ENCODE data around the gene MED29.

DNA sequence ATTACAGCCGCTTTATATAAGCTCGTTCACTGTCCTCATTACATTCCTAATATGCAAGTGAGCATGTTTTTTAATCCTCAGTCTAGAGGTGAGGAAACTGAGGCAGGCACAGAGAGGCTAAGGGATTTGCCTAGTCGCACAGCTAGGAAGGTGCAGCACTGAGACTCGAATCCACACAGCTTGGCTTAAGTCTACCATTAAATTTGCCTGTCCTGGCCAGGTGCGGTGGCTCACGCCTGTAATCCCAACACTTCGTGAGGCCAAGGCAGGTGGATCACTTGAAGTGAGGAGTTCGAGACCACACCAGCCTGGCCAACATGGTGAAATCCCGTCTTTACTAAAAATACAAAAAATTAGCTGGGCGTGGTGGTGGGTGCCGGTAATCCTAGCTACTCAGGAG, 36.5 kb downstream of the MED29 start:
- TF ChIP-seq, protein P1, sequence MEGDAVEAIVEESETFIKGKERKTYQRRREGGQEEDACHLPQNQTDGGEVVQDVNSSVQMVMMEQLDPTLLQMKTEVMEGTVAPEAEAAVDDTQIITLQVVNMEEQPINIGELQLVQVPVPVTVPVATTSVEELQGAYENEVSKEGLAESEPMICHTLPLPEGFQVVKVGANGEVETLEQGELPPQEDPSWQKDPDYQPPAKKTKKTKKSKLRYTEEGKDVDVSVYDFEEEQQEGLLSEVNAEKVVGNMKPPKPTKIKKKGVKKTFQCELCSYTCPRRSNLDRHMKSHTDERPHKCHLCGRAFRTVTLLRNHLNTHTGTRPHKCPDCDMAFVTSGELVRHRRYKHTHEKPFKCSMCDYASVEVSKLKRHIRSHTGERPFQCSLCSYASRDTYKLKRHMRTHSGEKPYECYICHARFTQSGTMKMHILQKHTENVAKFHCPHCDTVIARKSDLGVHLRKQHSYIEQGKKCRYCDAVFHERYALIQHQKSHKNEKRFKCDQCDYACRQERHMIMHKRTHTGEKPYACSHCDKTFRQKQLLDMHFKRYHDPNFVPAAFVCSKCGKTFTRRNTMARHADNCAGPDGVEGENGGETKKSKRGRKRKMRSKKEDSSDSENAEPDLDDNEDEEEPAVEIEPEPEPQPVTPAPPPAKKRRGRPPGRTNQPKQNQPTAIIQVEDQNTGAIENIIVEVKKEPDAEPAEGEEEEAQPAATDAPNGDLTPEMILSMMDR (IDR thresholded peaks at IDR 0.05), result no peak
- TF ChIP-seq POLR2A (IDR thresholded peaks at IDR 0.05), result no peak

Data from Peyer's patch (tissue), 4 donors.